Lower leg skin (tissue), 3 donors: Measurements from ENCODE around the gene EPHB2.

Experiments
- POLR2A ChIP-seq, 2 donors: fragments of 450-650 bp; IDR thresholded peaks; one replicate each; pipeline ENCODE4 v1.6.1; 2016 to 2017; ENCODE audit warnings: antibody characterized with exemption in 2 of 2, mild to moderate bottlenecking in 1 of 2, moderate library complexity in 1 of 2
- TF ChIP-seq, protein P1 (sequence below), 3 donors: fragments of 450-650 bp; IDR thresholded peaks; one replicate each; pipeline ENCODE4 v1.5.1; 2016; ENCODE audit warnings: antibody characterized with exemption in 3 of 3, mild to moderate bottlenecking in 3 of 3, moderate library complexity in 2 of 3

DNA sequence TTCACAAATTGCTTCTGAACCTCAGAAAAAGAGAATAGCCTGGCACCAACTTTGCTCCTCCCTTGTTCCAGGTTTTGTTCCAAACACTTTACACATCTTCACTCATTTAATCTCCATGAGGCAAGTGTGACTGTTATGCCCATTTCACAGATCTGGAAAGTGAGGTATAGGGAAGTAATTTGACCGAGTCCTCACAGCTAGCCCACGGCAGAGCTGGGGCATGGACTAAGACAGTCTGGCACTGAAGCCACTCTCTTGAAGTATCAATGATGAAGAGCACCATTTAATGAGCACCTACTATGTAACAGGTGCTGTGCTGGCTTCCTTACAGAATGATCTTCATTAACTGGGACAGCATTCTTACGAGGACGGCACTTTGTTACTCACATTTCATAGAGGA lies 38.6 kb upstream of the EPHB2 start:
- TF ChIP-seq, protein P1, sequence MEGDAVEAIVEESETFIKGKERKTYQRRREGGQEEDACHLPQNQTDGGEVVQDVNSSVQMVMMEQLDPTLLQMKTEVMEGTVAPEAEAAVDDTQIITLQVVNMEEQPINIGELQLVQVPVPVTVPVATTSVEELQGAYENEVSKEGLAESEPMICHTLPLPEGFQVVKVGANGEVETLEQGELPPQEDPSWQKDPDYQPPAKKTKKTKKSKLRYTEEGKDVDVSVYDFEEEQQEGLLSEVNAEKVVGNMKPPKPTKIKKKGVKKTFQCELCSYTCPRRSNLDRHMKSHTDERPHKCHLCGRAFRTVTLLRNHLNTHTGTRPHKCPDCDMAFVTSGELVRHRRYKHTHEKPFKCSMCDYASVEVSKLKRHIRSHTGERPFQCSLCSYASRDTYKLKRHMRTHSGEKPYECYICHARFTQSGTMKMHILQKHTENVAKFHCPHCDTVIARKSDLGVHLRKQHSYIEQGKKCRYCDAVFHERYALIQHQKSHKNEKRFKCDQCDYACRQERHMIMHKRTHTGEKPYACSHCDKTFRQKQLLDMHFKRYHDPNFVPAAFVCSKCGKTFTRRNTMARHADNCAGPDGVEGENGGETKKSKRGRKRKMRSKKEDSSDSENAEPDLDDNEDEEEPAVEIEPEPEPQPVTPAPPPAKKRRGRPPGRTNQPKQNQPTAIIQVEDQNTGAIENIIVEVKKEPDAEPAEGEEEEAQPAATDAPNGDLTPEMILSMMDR (IDR thresholded peaks at IDR 0.05): no peak
- no peak for TF ChIP-seq POLR2A (IDR thresholded peaks at IDR 0.05)
